Activated effector memory CD4-positive, alpha-beta T cell treated with Interleukin-2 at 50 U/mL for 16 hours (primary cell): ENCODE measurements around the gene LOXHD1.

Experiments used
- DNase-seq: peaks from one replicate; pipeline ENCODE4 v3.0.0-alpha.2; 2020

LOXHD1 gene

GRCh38 chr18:46625069-46625468, 32.0 kb downstream of the LOXHD1 start:
- DNase-seq = no peak

GRCh38 chr18:46624127-46624526, 32.9 kb downstream of the LOXHD1 start:
- DNase-seq = no peak

DNA sequence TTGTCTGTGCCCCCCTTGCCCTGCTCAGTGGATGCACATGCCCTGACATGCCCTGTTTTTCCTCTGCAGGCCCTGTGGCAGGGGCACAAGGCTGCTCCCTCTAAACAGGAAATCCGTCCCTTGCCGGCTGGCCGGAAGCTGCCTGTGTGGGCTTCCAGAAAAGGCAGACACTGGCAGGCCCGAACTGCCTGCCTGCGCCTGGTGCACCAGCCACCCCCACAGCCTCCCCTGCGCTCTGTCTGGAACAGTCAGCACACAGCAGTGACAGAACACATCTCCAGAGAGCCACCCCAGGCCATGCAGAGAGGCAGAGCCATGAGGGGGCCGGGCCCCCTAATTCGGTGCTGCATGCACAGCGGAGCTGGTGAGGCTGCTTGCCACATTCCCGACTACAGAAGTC, 33.5 kb downstream of the LOXHD1 start:
- peak; percentile 8 for DNase-seq

GRCh38 chr18:46622999-46623398, 34.0 kb downstream of the LOXHD1 start:
- DNase-seq = no peak

DNA sequence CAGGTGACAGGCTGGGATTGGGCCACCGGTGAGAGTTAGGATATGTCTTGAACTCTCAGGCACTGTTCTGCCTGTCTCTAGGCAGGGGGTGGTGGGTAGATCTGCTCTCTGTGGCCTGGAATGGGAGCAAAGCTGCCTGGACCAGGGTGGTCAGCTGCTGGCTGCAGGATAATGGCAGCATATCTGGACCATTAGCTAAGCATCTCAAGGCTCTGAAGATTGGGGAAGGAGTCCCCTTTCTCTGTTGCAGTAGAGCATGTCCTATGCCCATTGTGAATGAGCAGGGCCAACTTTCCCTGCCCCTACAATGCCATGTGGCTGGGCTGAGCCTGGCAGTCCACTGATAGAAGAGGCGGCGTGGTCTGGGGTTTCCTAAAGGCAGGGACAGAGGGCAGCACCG, 34.6 kb downstream of the LOXHD1 start:
- no peak for DNase-seq

- no peak for DNase-seq
These were observed 35.1 kb downstream of the LOXHD1 start for GRCh38 chr18:46621871-46622270.

- DNase-seq = no peak
These were observed 35.8 kb downstream of the LOXHD1 start for GRCh38 chr18:46621111-46621766.

- DNase-seq = no peak
These were observed 37.5 kb downstream of the LOXHD1 start for GRCh38 chr18:46619559-46619958.

DNA sequence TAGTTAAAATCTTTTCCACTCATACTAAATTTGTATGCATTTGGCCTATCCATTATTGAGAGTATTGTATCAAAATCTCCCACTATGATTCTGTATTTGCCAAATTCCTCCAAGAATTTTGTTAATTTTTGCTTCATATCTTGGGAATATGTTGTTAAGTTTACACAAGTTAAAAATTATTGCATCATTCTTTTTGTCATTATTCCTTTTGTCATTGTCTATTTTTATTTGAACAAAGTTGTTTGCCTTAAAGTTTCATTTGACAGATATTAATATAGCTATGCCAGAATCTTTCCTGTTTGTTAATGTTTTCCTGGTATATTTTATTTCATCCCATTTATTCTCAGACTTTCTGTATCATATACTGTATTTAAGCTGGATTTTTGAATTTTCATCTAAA, 41.3 kb downstream of the LOXHD1 start:
- no peak for DNase-seq

GRCh38 chr18:46609048-46609447, 48.0 kb downstream of the LOXHD1 start:
- no peak for DNase-seq

GRCh38 chr18:46607926-46608325, 49.1 kb downstream of the LOXHD1 start:
- DNase-seq = no peak

GRCh38 chr18:46601141-46601805, 55.7 kb downstream of the LOXHD1 start:
- DNase-seq = no peak

DNA sequence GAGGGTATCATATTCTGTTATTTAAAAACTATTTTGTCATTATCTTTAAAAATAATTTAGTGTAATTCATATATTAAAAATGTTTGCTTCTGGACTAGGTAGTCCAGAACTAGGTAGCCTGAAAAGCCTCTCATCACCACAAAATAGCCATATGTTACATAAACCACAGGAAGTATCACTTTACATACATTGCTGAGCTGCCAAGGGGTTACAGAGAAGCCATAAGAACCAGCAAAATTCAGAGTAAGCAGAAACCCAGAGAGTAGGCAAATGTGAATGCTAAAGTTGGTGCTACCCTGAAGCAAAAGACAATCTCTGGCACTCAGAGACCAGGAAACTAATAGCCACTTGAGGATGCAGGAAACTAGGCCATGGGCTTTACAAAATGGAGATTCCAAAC, 60.9 kb downstream of the LOXHD1 start:
- no peak for DNase-seq

DNA sequence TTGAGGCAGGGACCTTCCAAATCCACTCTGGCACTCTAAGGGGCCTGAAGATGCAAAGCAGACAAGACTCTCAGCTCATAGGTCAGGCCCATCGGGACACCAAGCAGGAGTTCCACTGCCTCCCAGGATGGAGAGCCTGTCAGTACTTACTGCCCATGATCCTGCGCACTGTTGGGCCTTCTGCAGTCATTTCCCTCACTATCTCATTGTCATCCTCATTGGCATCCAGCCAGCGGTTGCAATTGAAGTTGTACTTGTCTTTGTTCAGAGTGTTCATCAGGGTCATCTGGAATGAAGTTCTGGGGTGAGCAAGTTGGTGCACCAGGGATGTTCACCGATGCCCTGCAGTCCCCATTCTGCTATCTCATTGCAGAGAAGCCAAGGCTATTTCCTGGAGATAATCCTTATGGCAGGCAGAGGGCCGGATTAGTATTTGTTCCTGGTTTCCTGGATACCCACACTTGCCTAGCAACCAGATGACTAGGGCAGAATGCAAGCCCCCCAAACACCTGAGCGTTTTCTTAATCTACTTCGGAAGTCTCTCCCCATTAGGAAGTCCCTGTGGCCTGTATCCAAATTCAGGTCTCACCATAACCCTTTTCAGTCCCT, 65.1 kb downstream of the LOXHD1 start:
- no peak for DNase-seq

GRCh38 chr18:46590103-46590502, 66.9 kb downstream of the LOXHD1 start:
- no peak for DNase-seq

DNA sequence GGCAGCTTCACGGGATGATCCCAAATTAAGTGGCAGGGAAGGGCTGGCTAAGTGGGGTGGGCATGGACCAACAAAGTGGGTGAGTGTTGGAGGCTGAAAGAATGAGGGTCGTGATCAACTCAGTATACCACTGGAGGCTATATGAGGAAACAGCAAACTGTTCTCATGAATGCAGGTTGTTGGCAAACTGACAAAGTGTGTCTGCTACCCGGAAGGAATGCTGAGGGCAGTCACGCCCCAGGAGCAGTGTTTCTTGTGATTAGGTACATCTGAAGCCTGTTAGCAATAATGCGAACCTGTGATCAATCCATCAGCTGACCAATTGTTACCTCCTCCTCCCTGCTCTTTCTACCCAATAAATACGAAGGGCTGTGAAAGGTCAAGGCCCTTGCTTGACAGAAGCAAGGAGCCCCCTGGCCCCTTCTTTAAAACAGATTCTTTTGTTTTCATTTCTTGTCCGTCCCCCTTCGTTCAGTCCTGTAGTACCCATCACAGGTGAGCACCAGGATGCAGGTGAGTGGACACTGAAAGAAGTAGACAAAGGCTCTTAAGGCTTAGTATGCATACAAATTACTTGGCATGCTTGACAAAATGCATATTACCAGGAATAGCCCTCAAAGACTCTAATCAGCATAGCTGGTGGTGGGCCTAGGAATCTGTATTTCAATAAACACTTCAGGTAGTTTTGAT, 67.9 kb downstream of the LOXHD1 start:
- no peak for DNase-seq

GRCh38 chr18:46587600-46587999, 69.4 kb downstream of the LOXHD1 start:
- DNase-seq = no peak

DNA sequence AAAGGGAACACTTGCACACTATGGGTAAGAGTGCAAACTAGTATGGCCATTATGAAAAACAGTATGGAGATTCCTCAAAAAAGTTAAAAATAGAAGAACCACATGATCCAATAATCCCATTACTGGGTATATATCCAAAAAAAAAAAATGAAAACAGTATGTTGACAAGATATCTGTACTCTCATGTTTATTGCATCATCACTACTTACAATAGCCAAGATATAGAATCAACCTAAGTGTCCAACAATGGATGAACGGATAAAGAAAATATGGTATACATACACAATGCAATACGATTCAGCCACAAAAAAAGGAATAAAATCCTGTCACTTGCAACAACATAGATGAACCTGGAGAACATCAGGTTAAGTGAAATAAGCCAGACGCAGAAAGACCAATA, 73.3 kb downstream of the LOXHD1 start:
- DNase-seq = no peak

DNA sequence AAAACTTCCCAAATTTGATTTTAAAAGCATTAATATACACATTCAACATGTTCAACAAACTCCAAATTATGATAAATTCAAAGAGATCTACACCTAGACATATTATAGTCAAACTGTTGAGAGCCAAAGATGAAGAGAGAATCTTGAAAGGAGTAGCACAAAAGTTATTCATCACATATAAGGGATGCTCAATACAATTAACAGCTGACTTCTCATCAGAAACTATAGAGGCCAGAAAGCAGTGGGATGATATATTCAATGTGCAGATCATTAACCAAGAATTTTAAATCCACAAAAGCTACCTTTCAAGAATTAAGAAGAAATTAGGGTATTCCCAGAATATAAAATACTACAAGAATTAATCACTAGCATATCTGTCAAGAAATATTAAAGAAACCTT, 75.4 kb downstream of the LOXHD1 start:
- DNase-seq = no peak

DNA sequence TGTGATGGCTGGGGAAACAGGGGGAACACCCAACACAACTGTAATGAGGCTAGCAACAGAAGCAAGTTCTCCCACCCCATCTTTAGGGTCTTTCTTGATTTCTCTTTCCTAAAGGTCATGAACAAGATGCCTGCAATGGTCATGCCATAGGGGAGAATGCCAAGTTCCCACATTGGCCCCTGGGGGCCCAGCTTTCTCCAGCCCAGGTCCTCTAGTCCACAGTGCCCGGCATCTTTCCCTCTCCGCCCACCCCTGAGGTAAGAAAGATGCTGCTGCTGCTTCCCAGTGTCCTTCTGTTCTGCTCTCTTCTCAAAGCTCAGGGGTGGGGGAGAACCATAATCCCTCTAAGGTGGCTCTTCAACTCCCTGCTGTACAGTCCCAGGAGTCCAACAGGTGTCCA, 78.0 kb downstream of the LOXHD1 start:
- DNase-seq = no peak

DNA sequence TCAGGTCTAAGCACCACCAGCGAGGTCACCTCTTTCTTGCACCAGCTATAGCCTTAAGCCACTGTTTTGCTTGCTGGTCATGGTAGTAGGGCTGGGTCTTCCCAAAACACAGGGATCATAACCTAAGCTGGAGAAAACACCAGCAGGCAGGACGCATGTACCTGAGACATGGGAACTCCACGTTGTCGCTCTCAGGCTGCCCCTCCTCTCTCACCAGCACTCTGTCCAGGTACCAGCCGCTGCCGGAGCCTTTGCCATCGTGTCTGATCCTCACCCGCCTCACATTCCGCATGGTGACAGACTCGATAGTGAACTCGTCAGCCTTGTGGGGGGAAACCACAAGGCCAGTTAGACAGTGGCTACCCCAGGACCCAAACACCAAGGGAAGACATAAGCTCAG, 79.5 kb downstream of the LOXHD1 start:
- no peak for DNase-seq

DNA sequence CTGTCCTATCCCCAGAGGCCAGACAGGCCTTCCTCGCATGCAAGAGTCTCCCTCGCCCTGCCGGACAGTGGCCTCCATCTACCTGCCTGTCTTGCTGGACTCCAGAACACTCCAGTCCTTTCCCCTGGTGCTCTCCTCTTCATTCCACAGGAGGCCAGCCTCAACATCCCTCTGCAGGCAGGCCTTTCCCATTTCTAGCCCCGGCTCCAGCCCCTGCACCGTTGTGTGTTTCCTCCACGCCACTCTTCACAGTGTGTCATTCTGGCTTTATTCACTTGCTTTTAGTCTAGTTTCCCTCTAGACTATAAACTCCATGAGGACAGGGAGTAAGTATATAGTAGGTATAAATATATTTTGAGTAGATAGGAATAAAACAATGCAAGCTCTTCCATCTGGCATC, 81.2 kb downstream of the LOXHD1 start:
- no peak for DNase-seq

DNA sequence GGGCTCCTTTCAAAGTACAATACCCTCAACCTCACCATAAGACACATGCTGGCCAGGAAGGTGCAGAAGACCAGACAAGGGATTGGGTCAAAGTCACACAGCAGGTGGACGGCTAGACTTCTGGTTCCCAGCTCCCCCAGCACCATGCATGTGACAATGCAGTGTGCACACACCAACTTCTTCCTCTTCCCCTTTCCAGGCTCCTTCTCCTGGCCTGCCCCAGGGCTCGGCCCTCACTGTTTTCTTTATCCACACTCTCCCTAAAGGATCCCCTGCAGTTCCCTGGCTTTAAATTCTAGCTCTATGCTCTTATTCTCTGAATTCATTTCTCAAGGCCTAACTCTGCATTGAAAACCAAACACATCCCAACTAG, 82.3 kb downstream of the LOXHD1 start:
- no peak for DNase-seq
